Measurements from ENCODE around the gene NGB. TPM values are rescaled to one million over a fixed set of nuclear protein-coding genes. Genes with fewer than 3 reads are reported as not detected.

NGB gene
- total and polyA plus RNA-seq, 2 of the 8 experiments (the other 6 are each of a cell fraction or from before 2014, with no cell fraction given) = 0.30 to 0.60 TPM

GRCh38 chr14:77296155-77296554, 25.1 kb upstream of the NGB start (continued):
- TF ChIP-seq GABPA (IDR thresholded peaks at IDR 0.05; ENCODE audit: borderline replicate concordance, insufficient read depth, low read length) = no peak
- no peak for TF ChIP-seq CHD2 (IDR thresholded peaks at IDR 0.05; ENCODE audit: low read length)
- TF ChIP-seq KDM5A (IDR thresholded peaks at IDR 0.05; ENCODE audit: low read length) = no peak
- TF ChIP-seq KDM1A (IDR thresholded peaks at IDR 0.05; ENCODE audit: borderline replicate concordance, low read length) = no peak
- no peak for TF ChIP-seq TAF7 (optimal IDR thresholded peaks at IDR 0.05; ENCODE audit: borderline replicate concordance, low read depth, low read length)

All from H1 (cell line).